Muscle of leg (tissue), 11 donors: ENCODE data around the gene KMT2B. TPM values are rescaled to one million over a fixed set of nuclear protein-coding genes. Genes with fewer than 3 reads are reported as not detected.

Experiments used
- DNase-seq: peaks from one replicate; pipeline ENCODE4 v3.0.0; 2013
- H3K27ac ChIP-seq: one replicate; pipeline ENCODE4 v1.5.1; 2013; ENCODE audit warnings: mild to moderate bottlenecking, low read length, control low read depth
- H3K27me3 ChIP-seq: one replicate; pipeline ENCODE4 v1.6.1; 2013; ENCODE audit warnings: low read length; ENCODE audit not compliant: control insufficient read depth, insufficient read depth
- H3K36me3 ChIP-seq: one replicate; pipeline ENCODE4 v1.6.1; 2013; ENCODE audit warnings: low read length; ENCODE audit not compliant: control insufficient read depth, insufficient read depth
- H3K4me1 ChIP-seq: one replicate; pipeline ENCODE4 v1.6.1; 2013; ENCODE audit warnings: low read length; ENCODE audit not compliant: control insufficient read depth, insufficient read depth
- H3K4me3 ChIP-seq: one replicate; pipeline ENCODE4 v1.5.1; 2013; ENCODE audit warnings: low read length, control low read depth
- H3K9me3 ChIP-seq: replicated peaks from 2 replicates; pipeline ENCODE4 v1.6.1; 2013; ENCODE audit warnings: low read depth, low read length; ENCODE audit not compliant: control insufficient read depth
- WGBS: methylation state at CpG from one replicate; pipeline ENCODE4 v1.1.5; 2013; ENCODE audit warnings: missing lambda C conversion rate; ENCODE audit not compliant: insufficient coverage; 5-methylcytosine and 5-hydroxymethylcytosine counted together
- polyA plus RNA-seq, 8 donors: library from polyadenylated mRNA; unstranded; fragments of 120-200 nt; gene quantifications; one replicate each; pipeline versions ENCODE4 v1.2.1 to v1.2.3, GENCODE V29; 2013; ENCODE audit warnings: inconsistent platforms in 1 of 8, low replicate concordance in 1 of 8; ENCODE audit not compliant: insufficient read length in 8 of 8, insufficient read depth in 1 of 8
- total RNA-seq: library from RNA; stranded (reverse); fragments of 120-200 nt; gene quantifications from one replicate; pipeline ENCODE4 v1.2.4, GENCODE V29; 2013

The KMT2B gene
- total and polyA plus RNA-seq, 9 donors = 7.6 to 33.7 (median 25.1) TPM

DNA sequence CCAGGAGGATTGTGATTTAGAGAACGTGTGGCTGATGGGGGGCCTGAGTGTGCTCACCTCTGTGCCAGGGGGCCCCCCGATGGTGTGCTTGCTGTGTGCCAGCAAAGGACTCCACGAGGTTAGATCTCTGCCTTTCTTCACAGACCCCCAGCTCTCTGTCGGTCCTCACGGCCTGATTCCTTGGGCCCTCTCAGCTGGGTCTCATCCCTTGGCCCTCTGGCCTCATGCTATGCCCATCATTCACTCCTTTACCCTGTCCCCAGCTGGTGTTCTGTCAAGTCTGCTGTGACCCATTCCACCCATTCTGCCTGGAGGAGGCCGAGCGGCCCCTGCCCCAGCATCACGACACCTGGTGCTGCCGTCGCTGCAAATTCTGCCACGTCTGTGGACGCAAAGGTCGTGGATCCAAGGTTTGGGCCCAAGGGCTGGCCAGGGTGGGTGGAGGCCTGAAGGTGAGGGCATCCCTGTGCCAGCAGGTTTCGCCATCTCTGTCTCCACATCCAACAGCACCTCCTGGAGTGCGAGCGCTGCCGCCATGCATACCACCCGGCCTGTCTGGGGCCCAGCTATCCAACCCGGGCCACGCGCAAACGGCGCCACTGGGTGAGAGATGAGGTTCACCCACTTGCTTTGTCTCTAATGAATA, 7.5 kb downstream of the KMT2B start:
- peaks cover 95% of the 10 kb centered on the region for H3K36me3 ChIP-seq
- 87% methylated on average over 6 of the region's 23 CpGs for WGBS
- no peaks in the 10 kb centered on the region for H3K4me1 ChIP-seq
- no peak overlapping the region for H3K4me3 ChIP-seq
- no peaks in the 10 kb centered on the region for H3K27me3 ChIP-seq
- no peaks in the 10 kb centered on the region for H3K9me3 ChIP-seq
- no peak overlapping the region for H3K27ac ChIP-seq
- DNase-seq = no peak

DNA sequence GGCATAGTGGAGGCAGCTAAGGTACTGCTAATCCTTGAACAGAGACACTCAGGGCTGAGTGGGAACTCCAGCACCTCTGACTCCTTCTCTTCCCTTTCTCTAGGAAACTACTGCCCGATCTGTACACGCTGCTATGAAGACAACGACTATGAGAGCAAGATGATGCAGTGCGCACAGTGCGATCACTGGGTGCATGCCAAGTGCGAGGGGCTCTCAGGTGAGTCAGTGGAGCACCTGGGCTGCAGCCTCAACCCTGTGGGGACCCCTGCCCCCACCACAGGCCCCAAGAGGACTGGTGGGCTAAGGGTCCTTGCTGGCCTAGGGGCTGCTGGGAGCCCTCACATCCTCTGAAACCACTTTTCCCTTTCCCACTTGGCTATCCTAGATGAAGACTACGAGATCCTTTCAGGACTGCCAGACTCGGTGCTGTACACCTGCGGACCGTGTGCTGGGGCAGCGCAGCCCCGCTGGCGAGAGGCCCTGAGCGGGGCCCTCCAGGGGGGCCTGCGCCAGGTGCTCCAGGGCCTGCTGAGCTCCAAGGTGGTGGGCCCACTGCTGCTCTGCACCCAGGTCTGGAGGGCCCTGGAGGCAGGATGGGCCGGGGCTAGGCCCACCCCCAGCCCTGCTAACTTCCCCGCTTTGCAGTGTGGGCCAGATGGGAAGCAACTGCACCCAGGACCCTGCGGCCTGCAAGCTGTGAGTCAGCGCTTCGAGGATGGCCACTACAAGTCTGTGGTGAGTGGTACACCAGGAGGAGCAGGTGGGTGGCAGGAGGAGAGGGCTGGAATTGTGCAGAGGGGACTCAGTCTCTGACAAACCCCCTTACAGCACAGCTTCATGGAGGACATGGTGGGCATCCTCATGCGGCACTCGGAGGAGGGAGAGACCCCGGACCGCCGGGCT, 9.5 kb downstream of the KMT2B start:
- H3K27me3 ChIP-seq = no peaks in the 10 kb centered on the region
- H3K4me3 ChIP-seq = no peak overlapping the region
- WGBS = 93% methylated on average over 17 of the region's 25 CpGs
- H3K9me3 ChIP-seq = no peaks in the 10 kb centered on the region
- H3K36me3 ChIP-seq = peaks cover 98% of the 10 kb centered on the region
- H3K27ac ChIP-seq = no peak overlapping the region
- no peaks in the 10 kb centered on the region for H3K4me1 ChIP-seq
- no peak for DNase-seq

GRCh38 chr19:35727956-35728706, 10.3 kb downstream of the KMT2B start:
- no peaks in the 10 kb centered on the region for H3K4me1 ChIP-seq
- no peak overlapping the region for H3K4me3 ChIP-seq
- peaks cover 95% of the 10 kb centered on the region for H3K36me3 ChIP-seq
- no peaks in the 10 kb centered on the region for H3K9me3 ChIP-seq
- no peak for DNase-seq
- H3K27me3 ChIP-seq = no peaks in the 10 kb centered on the region
- H3K27ac ChIP-seq = no peak overlapping the region
- WGBS = 92% methylated on average over 16 of the region's 19 CpGs

DNA sequence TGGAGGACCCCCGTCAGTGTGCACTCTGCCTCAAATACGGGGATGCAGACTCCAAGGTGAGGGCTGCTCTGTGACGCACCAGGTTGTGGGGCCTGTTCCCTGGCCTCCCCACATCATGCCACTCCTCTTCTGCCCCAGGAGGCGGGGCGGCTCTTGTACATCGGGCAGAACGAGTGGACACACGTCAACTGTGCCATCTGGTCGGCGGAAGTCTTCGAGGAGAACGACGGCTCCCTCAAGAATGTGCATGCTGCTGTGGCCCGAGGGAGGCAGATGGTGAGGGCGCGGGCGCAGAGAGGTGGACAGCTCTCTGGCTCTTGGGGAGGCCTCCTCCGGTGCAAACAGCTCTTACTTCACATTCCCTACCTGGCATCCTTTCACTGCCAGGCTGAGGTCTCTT, 11.2 kb downstream of the KMT2B start:
- 93% methylated on average over 18 of the region's 18 CpGs for WGBS
- H3K36me3 ChIP-seq = peaks cover 94% of the 10 kb centered on the region
- no peaks in the 10 kb centered on the region for H3K27me3 ChIP-seq
- H3K9me3 ChIP-seq = no peaks in the 10 kb centered on the region
- no peak overlapping the region for H3K27ac ChIP-seq
- no peaks in the 10 kb centered on the region for H3K4me1 ChIP-seq
- no peak for DNase-seq
- H3K4me3 ChIP-seq = no peak overlapping the region

DNA sequence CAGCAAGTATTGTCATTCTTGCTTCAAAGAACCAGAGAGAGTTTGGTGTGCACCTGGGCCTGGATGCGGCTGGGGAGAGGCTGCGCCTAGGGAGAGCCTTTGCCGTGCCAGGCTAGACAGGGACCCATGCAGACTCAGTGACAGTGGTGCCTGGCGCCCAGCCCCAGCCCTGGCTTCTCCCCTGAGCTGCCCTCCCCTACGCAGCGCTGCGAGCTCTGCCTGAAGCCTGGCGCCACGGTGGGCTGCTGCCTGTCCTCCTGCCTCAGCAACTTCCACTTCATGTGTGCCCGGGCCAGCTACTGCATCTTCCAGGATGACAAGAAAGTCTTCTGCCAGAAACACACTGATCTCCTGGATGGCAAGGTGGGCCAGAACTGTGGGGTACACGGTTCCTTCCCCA, 12.0 kb downstream of the KMT2B start:
- no peak for DNase-seq
- Histone ChIP-seq H3K27me3 (no peaks in the 10 kb centered on the region), H3K36me3 (peaks cover 94% of the 10 kb centered on the region), H3K27ac (no peak overlapping the region), H3K4me1 (no peaks in the 10 kb centered on the region), H3K9me3 (no peaks in the 10 kb centered on the region), H3K4me3 (no peak overlapping the region)
- WGBS = 87% methylated on average over 11 of the region's 11 CpGs

GRCh38 chr19:35730326-35730725, 12.5 kb downstream of the KMT2B start:
- no peaks in the 10 kb centered on the region for H3K4me1 ChIP-seq
- WGBS = 93% methylated on average over 18 of the region's 18 CpGs
- no peaks in the 10 kb centered on the region for H3K9me3 ChIP-seq
- H3K27ac ChIP-seq = no peak overlapping the region
- H3K27me3 ChIP-seq = no peaks in the 10 kb centered on the region
- peaks cover 93% of the 10 kb centered on the region for H3K36me3 ChIP-seq
- no peak overlapping the region for H3K4me3 ChIP-seq
- DNase-seq = no peak

DNA sequence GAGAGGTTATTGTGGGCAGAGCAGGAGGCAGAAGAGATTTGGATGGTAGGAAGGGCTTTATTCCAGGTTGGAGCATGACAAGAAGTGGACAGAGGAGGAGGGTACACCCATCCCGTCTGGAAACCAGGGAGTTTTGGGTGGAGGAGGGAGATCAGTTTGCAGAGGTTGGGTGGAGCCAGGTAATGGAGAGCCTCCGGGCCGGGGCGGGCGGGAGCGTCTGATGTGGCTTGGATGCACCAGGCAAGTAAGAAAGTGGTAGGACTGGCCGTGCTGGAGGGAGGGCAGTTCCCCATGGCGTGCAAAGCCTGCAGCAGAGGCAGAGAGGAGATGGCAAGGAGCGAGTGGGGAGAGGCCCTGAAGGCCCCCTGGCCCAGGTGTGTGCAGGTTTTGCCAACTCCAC, 13.6 kb downstream of the KMT2B start:
- Histone ChIP-seq H3K36me3 (peaks cover 89% of the 10 kb centered on the region), H3K27me3 (no peaks in the 10 kb centered on the region), H3K4me1 (no peaks in the 10 kb centered on the region), H3K9me3 (no peaks in the 10 kb centered on the region), H3K27ac (no peak overlapping the region), H3K4me3 (no peak overlapping the region)
- 68% methylated on average over 9 of the region's 9 CpGs for WGBS
- no peak for DNase-seq

- Histone ChIP-seq H3K36me3 (peaks cover 92% of the 10 kb centered on the region), H3K27me3 (no peaks in the 10 kb centered on the region), H3K27ac (no peak overlapping the region), H3K4me3 (no peak overlapping the region), H3K4me1 (no peaks in the 10 kb centered on the region), H3K9me3 (no peaks in the 10 kb centered on the region)
- no peak for DNase-seq
- WGBS = 64% methylated on average over 9 of the region's 21 CpGs
Measured at GRCh38 chr19:35731779-35732405, 14.1 kb downstream of the KMT2B start.

GRCh38 chr19:35732540-35733179, 14.9 kb downstream of the KMT2B start:
- H3K27ac ChIP-seq = no peak overlapping the region
- H3K9me3 ChIP-seq = no peaks in the 10 kb centered on the region
- no peak overlapping the region for H3K4me3 ChIP-seq
- peaks cover 92% of the 10 kb centered on the region for H3K36me3 ChIP-seq
- WGBS = 79% methylated on average over 21 of the region's 25 CpGs
- no peaks in the 10 kb centered on the region for H3K27me3 ChIP-seq
- DNase-seq = no peak
- H3K4me1 ChIP-seq = no peaks in the 10 kb centered on the region
